HG02938 (cell line): ENCODE data around the gene ATG14.
"Not testable (repeated sequence)": the region's sequence is repeated elsewhere in the genome, so short reads cannot be mapped to it uniquely, and the experiment has no call there.

Experiments
- ATAC-seq: cut with Tn5 transposase; IDR thresholded peaks from one replicate; pipeline ENCODE4 v1.9.1; 2021; ENCODE audit warnings: mild to moderate bottlenecking, moderate library complexity; ENCODE audit not compliant: unreplicated experiment

Gene ATG14, protein sequence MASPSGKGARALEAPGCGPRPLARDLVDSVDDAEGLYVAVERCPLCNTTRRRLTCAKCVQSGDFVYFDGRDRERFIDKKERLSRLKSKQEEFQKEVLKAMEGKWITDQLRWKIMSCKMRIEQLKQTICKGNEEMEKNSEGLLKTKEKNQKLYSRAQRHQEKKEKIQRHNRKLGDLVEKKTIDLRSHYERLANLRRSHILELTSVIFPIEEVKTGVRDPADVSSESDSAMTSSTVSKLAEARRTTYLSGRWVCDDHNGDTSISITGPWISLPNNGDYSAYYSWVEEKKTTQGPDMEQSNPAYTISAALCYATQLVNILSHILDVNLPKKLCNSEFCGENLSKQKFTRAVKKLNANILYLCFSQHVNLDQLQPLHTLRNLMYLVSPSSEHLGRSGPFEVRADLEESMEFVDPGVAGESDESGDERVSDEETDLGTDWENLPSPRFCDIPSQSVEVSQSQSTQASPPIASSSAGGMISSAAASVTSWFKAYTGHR

GRCh38 chr14:55411426-55412389 lies at the start of gene ATG14:
TSS of gene ATG14 (minus strand) at chr14:55411830. CDS start at chr14:55411822, 8 bp downstream.
- ATAC-seq: peak; percentile 90

DNA sequence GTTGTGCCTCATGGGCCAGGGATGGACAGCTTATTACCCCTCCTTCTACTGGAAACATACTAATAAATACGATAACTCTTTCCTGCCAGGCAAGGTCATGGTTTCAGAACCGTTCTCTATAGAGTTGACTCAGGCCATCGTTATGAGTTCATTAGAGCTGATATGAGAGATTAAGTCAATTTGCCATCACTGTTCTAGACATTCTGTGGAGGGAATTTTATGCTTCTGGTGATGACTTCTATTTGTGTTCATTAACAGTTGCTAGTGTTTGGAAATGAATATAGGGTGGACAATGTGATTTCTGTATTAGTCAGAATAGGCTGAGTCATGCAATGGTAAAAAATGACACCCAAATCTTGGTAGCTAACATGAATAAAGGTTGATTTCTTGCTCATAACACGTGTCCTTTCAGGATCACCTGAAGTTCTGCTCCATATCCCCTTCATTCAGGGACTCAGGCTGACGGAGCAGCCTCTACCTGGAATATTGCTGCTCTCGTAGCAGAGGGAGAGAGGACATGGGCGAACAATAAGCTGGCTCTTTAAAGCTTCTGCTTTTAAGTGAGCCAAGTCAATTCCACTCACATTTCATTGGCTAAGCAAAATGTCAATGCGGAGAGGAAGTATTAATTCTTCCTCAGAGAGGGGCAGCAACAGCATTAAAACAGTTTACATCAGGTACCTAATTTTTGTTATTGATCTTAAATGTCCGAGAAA lies 47.3 kb upstream of the ATG14 start:
- ATAC-seq: peak; percentile 82

GRCh38 chr14:55457496-55457895 lies 45.9 kb upstream of the ATG14 start:
- no peak for ATAC-seq

DNA sequence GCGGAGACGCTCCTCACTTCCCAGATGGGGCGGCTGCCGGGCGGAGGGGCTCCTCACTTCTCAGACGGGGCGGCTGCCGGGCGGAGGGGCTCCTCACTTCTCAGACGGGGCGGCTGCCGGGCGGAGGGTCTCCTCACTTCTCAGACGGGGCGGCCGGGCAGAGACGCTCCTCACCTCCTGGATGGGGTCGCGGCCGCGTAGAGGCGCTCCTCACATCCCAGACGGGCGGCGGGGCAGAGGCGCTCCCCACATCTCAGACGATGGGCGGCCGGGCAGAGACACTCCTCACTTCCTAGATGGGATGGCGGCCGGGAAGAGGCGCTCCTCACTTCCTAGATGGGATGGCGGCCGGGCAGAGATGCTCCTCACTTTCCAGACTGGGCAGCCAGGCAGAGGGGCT lies 44.8 kb upstream of the ATG14 start:
- not testable (repeated sequence) for ATAC-seq

DNA sequence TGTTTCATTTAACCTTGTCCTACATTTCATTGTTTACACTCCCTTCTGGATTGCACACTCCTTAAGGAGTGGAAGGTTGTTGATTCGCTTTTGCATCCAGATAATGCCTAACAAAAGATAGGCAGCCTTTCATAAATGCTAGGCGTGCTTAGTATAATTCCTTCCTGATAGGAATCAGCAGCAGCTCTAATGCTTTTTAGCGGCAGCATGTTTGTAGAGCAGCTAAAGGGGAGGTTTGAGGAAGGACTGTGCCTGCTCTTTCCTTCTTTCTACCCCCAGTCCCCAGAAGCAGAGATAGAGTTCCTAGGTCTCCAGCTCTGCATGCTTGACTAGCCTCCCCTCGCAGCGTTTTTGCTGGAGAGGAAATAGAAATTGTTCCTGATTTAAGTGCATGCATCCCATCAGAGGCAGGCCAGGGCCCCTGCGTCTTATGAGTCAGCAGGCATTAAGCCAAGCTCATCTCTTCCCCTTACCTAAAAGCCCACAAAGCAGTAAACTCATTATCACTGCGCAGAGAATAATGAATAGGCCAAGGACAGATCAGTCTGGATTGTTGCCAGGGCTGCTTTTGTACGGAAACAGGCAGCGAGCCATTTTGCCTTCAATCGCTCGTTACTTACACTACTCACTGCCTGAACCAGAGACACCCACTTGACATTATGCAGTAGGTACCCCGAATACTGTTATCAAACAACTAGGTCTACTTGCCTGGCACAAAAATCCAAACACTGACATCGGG lies 42.8 kb upstream of the ATG14 start:
- ATAC-seq: no peak

GRCh38 chr14:55451950-55452349 lies 40.3 kb upstream of the ATG14 start:
- ATAC-seq: no peak

DNA sequence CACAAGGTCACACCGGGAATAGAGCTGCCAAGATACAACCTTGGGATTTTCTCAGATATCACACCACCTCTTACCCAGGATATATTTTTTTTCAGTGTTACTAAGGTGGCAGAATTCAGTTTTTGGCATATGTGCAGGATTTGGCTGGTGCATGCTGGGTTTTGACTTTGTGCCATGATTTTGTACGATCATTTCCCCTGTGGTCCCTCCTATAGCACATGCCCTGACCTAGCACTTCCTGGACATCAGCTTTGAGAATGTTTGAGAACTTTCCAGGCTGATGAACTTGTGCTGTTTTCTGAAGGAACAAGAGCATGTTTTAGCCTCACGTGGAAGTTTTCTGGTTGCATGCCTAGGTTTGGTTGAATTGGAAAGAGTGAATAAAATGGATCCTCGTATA lies 39.8 kb upstream of the ATG14 start:
- no peak for ATAC-seq

DNA sequence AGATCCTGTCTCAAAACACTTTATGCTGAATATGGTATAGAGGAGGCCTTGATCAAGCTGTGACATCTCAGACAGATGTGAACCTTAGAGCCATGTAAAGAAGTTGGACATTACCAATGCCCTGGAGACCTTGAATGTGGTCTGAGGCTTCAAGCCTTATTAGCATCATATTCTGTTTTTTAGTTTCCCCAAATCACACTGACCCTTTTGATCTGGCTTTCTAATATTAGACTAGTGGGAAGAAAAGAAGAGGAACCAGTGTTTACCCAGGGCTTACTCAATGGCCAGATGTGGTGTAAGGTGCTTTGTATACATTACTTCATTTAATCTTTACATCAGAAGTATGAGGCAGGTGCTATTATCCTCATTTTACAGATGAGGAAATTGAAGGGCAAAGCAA lies 39.4 kb upstream of the ATG14 start:
- no peak for ATAC-seq

GRCh38 chr14:55450539-55450938 lies 38.9 kb upstream of the ATG14 start:
- no peak for ATAC-seq

- ATAC-seq: no peak
These were observed 38.5 kb upstream of the ATG14 start for GRCh38 chr14:55450124-55450523.

DNA sequence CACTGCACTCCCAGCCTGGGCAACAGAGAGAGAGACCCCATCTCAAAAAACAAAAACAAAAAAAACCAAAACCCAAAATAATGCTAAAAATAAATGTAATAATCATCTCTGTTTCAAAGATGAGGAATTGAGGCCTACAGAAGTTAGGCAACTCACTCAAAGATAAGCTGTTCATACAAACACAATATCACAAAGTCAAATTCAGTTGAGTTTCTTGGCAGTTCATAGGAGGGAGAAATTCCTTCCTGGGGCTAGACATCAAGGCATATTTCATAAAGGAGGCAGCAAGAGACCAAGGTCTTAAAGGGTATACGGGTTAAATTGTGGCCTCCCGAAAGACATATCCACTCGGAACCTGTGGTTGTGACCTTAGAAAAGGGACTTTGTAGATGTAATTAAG lies 37.5 kb upstream of the ATG14 start:
- ATAC-seq: no peak

DNA sequence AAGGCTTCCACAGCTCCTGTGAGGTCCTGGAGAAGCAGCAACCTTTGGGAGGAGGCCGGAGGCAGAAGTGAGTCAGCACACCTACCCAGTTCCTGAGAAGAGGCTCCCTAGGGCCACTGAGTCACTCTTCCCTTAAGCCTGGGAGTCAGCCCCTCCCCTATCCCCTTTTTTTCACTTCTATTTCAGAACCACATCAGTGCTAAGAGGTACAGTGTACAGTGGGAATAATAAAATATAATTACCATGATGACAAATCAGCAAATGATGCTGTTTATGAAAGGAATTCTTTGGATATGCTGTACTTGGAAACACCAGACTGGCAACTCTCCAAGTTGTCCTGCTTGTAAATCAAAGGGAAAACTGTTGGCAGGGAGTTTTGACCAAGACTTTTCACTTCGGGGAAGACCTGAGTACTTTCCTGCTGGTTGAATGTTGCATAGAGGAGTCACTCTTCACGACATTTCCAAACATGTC lies 36.5 kb upstream of the ATG14 start:
- no peak for ATAC-seq

- ATAC-seq: no peak
These were observed 35.2 kb upstream of the ATG14 start for GRCh38 chr14:55446833-55447232.

GRCh38 chr14:55446127-55446736 lies 34.6 kb upstream of the ATG14 start:
- ATAC-seq: no peak

DNA sequence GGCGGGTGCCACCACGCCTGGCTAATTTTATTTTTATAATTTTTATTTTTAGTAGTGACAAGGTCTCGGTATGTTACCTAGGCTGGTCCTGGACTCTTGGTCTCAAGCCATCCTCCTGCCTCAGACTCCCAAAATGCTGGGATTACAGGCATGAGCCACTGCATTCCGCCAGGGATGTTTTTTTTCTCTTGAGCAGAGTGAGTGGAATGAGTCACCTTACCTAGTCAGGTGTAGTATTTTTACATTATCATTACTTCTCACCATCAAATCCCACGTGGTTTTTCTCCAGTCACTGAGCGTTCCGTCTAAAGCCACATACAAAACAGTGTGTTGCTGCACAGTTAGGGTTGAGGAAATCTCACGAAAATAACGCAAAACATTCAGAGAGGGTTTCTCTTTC lies 29.7 kb upstream of the ATG14 start:
- no peak for ATAC-seq

DNA sequence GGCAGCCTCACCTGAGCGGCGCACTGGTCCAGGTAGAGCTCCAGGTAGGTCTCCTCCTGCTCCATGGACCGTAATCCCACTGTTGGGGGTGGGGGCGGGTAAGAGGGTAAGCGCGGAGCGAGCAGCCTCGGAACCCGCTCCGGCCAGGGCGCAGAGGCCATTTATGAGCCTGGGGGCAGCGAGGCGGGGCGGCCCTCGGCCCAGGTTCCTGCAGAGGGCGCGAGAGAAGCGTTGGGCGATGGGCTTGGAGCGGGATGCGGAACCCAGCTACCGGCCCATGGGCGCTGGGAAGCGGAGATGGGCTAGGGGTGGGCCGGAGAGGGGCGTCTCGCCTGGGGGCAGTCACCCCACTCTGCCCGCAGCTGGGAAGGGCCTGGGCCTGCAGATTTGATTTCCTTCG lies 28.8 kb upstream of the ATG14 start, which contains the start of gene TBPL2:
Gene TBPL2, minus strand, starts transcription at position 232 of the 400 bp plus-strand sequence. Its CDS starts 167 bp downstream, at position 65.
- no peak for ATAC-seq

DNA sequence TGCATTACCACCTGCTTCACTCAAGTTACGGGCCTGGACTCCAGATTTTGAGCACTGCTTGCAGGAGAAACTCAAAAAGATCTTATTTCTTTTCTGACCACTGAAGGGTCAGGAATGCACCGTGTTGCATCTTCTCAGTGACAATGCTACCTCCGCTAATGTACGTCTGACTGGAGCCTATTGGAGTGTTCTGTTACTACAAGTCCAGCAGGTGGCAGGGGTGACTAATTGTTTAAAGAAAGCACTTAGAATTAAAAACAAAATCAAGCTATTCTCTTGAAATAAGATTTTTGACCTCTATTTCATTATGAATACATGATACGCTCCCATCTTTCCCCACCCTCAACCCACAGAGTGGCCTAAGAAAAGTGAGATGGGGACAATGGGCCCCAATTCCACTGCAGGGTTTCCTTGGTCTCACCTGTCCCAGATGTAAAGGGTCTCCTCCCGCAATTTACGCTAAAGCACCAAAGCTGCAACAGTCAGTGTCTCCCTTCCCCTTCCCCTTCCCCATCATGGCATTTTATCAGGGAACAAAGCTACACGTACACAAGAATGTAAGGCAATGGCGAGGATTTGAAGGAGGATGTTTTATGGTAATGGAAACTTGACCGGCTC lies 26.5 kb upstream of the ATG14 start:
- ATAC-seq: peak; percentile 52

GRCh38 chr14:55436931-55437330 lies 25.3 kb upstream of the ATG14 start:
- ATAC-seq: no peak

GRCh38 chr14:55436519-55436918 lies 24.9 kb upstream of the ATG14 start:
- no peak for ATAC-seq
